HEK293 (cell line): ENCODE measurements around the gene LIN7C.

Source experiments
- CTCF ChIA-PET: fragments of 350-600 bp; formaldehyde crosslinking; extraction: SDS; loops from one replicate; lab custom pipeline; 2021; ENCODE audit warnings: antibody characterized with exemption; lab: Yijun Ruan, JAX
- POLR2A ChIA-PET: fragments of 300-600 bp; formaldehyde crosslinking; extraction: SDS; loops from one replicate; lab custom pipeline; 2020; ENCODE audit warnings: antibody characterized with exemption, inconsistent platforms; lab: Yijun Ruan, JAX
- H3K27ac ChIP-seq: fragments of 200-500 bp; sonication (Bioruptor generic); 2 replicates; pipeline ENCODE4 v1.5.1; 2014; ENCODE audit warnings: low read depth, low read length, control low read depth, inconsistent platforms; ENCODE audit errors: extremely low read depth
- H3K36me3 ChIP-seq, 2 experiments: fragments of 200-500 bp in 1 of 2; sonication (Bioruptor generic) in 1 of 2; 1 replicate in 1 of 2; 2 replicates in 1 of 2; pipeline ENCODE4 v1.5.1; 2014 to 2017; ENCODE audit warnings: inconsistent platforms in 2 of 2, low read length in 2 of 2; ENCODE audit not compliant: control insufficient read depth in 2 of 2, insufficient read depth in 1 of 2
- H3K4me1 ChIP-seq: fragments of 200-500 bp; sonication (Bioruptor generic); 2 replicates; pipeline ENCODE4 v1.5.1; 2014; ENCODE audit warnings: mild to moderate bottlenecking, low read length, inconsistent platforms; ENCODE audit not compliant: control insufficient read depth, insufficient read depth
- H3K4me3 ChIP-seq: 2 replicates; pipeline ENCODE4 v1.5.1; 2011; ENCODE audit warnings: low read depth, mild to moderate bottlenecking, control low read depth, low read length, moderate library complexity
- H3K9me3 ChIP-seq: fragments of 200-500 bp; sonication (Bioruptor generic); 2 replicates; pipeline ENCODE4 v1.5.1; 2014; ENCODE audit warnings: low read depth, low read length, inconsistent platforms; ENCODE audit not compliant: control insufficient read depth, insufficient read depth
- BCL11B ChIP-seq: fragments of 450-650 bp; formaldehyde crosslinking; IDR thresholded peaks from 2 replicates; pipeline ENCODE4 v1.5.1; 2016; ENCODE audit warnings: low read depth, missing biosample characterization, missing genetic modification characterization
- HOXD13 ChIP-seq: sonication (generic); formaldehyde crosslinking; IDR thresholded peaks from 2 replicates; pipeline ENCODE4 v1.8.0; 2022; ENCODE audit warnings: missing genetic modification reagents, borderline replicate concordance
- MYNN ChIP-seq: fragments of 450-650 bp; formaldehyde crosslinking; IDR thresholded peaks from 2 replicates; pipeline ENCODE4 v1.5.1; 2016; ENCODE audit warnings: missing biosample characterization, missing genetic modification characterization, borderline replicate concordance
- PRDM1 ChIP-seq: fragments of 450-650 bp; formaldehyde crosslinking; IDR thresholded peaks from 2 replicates; pipeline ENCODE4; 2016; ENCODE audit warnings: missing biosample characterization, missing genetic modification characterization
- RBAK ChIP-seq: fragments of 450-650 bp; formaldehyde crosslinking; IDR thresholded peaks from 2 replicates; pipeline ENCODE4 v1.5.1; 2016; ENCODE audit warnings: missing biosample characterization, missing genetic modification characterization
- SCRT1 ChIP-seq: fragments of 450-650 bp; formaldehyde crosslinking; IDR thresholded peaks from 2 replicates; pipeline ENCODE4 v1.5.1; 2016; ENCODE audit warnings: missing biosample characterization, missing genetic modification characterization, borderline replicate concordance
- SCRT2 ChIP-seq: fragments of 450-650 bp; formaldehyde crosslinking; IDR thresholded peaks from 2 replicates; pipeline ENCODE4 v1.5.1; 2016; ENCODE audit warnings: missing biosample characterization, missing genetic modification characterization
- YY1 ChIP-seq: fragments of 450-650 bp; formaldehyde crosslinking; IDR thresholded peaks from 2 replicates; pipeline ENCODE4 v1.5.1; 2018; ENCODE audit warnings: missing biosample characterization, missing genetic modification characterization
- YY2 ChIP-seq: fragments of 450-650 bp; formaldehyde crosslinking; IDR thresholded peaks from 2 replicates; pipeline ENCODE4 v1.5.1; 2016; ENCODE audit warnings: missing biosample characterization, missing genetic modification characterization
- ZBTB1 ChIP-seq: fragments of 450-650 bp; formaldehyde crosslinking; IDR thresholded peaks from 2 replicates; pipeline ENCODE4 v1.5.1; 2016; ENCODE audit warnings: missing biosample characterization, missing genetic modification characterization
- ZBTB44 ChIP-seq: fragments of 450-650 bp; IDR thresholded peaks from 2 replicates; pipeline ENCODE4 v1.5.1; 2018; ENCODE audit warnings: missing biosample characterization, mild to moderate bottlenecking, missing genetic modification characterization
- ZBTB49 ChIP-seq: fragments of 450-650 bp; formaldehyde crosslinking; IDR thresholded peaks from 2 replicates; pipeline ENCODE4 v1.5.1; 2016; ENCODE audit warnings: missing biosample characterization, missing genetic modification characterization, low read depth
- ZFP37 ChIP-seq: fragments of 450-650 bp; formaldehyde crosslinking; IDR thresholded peaks from 2 replicates; pipeline ENCODE4 v1.5.1; 2016; ENCODE audit warnings: missing biosample characterization, missing genetic modification characterization
- ZNF114 ChIP-seq: fragments of 450-650 bp; formaldehyde crosslinking; IDR thresholded peaks from 2 replicates; pipeline ENCODE4 v1.5.0; 2017; ENCODE audit warnings: missing biosample characterization, missing genetic modification characterization
- ZNF184 ChIP-seq: fragments of 450-650 bp; IDR thresholded peaks from 2 replicates; pipeline ENCODE4 v1.5.1; 2018; ENCODE audit warnings: missing biosample characterization, mild to moderate bottlenecking, missing genetic modification characterization
- ZNF2 ChIP-seq: fragments of 450-650 bp; formaldehyde crosslinking; IDR thresholded peaks from 2 replicates; pipeline ENCODE4 v1.5.1; 2016; ENCODE audit warnings: missing biosample characterization, missing genetic modification characterization
- ZNF280C ChIP-seq: fragments of 450-650 bp; formaldehyde crosslinking; IDR thresholded peaks from 2 replicates; pipeline ENCODE4 v1.5.1; 2016; ENCODE audit warnings: missing biosample characterization, missing genetic modification characterization
- ZNF280D ChIP-seq: fragments of 450-650 bp; formaldehyde crosslinking; IDR thresholded peaks from 2 replicates; pipeline ENCODE4 v1.5.1; 2016; ENCODE audit warnings: missing biosample characterization, missing genetic modification characterization
- ZNF324 ChIP-seq: fragments of 450-650 bp; formaldehyde crosslinking; IDR thresholded peaks from 2 replicates; pipeline ENCODE4 v1.5.1; 2016; ENCODE audit warnings: missing biosample characterization, missing genetic modification characterization
- ZNF341 ChIP-seq: fragments of 450-650 bp; formaldehyde crosslinking; IDR thresholded peaks from 2 replicates; pipeline ENCODE4; 2016; ENCODE audit warnings: low read depth, missing biosample characterization, missing genetic modification characterization
- ZNF354C ChIP-seq: fragments of 450-650 bp; formaldehyde crosslinking; IDR thresholded peaks from 2 replicates; pipeline ENCODE4 v1.5.1; 2016; ENCODE audit warnings: missing biosample characterization, missing genetic modification characterization, low read depth, borderline replicate concordance
- ZNF394 ChIP-seq: fragments of 450-650 bp; formaldehyde crosslinking; IDR thresholded peaks from 2 replicates; pipeline ENCODE4 v1.5.1; 2016; ENCODE audit warnings: missing biosample characterization, missing genetic modification characterization, mild to moderate bottlenecking, moderate library complexity, borderline replicate concordance
- ZNF433 ChIP-seq: fragments of 450-650 bp; formaldehyde crosslinking; IDR thresholded peaks from 2 replicates; pipeline ENCODE4 v1.5.1; 2016; ENCODE audit warnings: missing biosample characterization, missing genetic modification characterization, low read depth
- ZNF529 ChIP-seq: fragments of 450-650 bp; formaldehyde crosslinking; IDR thresholded peaks from 2 replicates; pipeline ENCODE4 v1.5.1; 2017; ENCODE audit warnings: missing genetic modification characterization, missing biosample characterization; ENCODE audit not compliant: insufficient replicate concordance
- ZNF561 ChIP-seq: fragments of 450-650 bp; IDR thresholded peaks from 2 replicates; pipeline ENCODE4 v1.5.1; 2018; ENCODE audit warnings: missing biosample characterization, missing genetic modification characterization, borderline replicate concordance
- ZNF596 ChIP-seq: fragments of 450-650 bp; IDR thresholded peaks from 2 replicates; pipeline ENCODE4 v1.5.0; 2018; ENCODE audit warnings: missing biosample characterization, mild to moderate bottlenecking, missing genetic modification characterization, moderate library complexity
- ZNF610 ChIP-seq: fragments of 450-650 bp; formaldehyde crosslinking; IDR thresholded peaks from 2 replicates; pipeline ENCODE4 v1.5.1; 2016; ENCODE audit warnings: missing biosample characterization, missing genetic modification characterization, borderline replicate concordance
- ZNF785 ChIP-seq: fragments of 450-650 bp; formaldehyde crosslinking; IDR thresholded peaks from 2 replicates; pipeline ENCODE4 v1.5.1; 2016; ENCODE audit warnings: missing biosample characterization, missing genetic modification characterization

Gene LIN7C

GRCh38 chr11:27468209-27468994, 38.2 kb downstream of the LIN7C start (continued):
- TF ChIP-seq ZNF280D (tag by site-specific recombination) (no peak), ZFP37 (no peak), ZBTB44 (no peak), ZBTB49 (no peak), ZNF785 (tag by site-specific recombination) (no peak), YY2 (tag by site-specific recombination) (no peak), ZNF433 (tag by site-specific recombination) (no peak), SCRT1 (tag by site-specific recombination) (0 out of 2 replicates have a peak, but pooled peaks have one; percentile 26), RBAK (no peak), SCRT2 (tag by site-specific recombination) (peak; percentile 89), YY1 (tag by site-specific recombination) (no peak)

- CTCF ChIA-PET = no interaction called here
These were observed 39.2 kb downstream of the LIN7C start for GRCh38 chr11:27467181-27467913.

More at GRCh38 chr11:27467181-27467913, 39.2 kb downstream of the LIN7C start:
- peaks cover 7% of the 10 kb centered on the region; the same call in 1 of the 2 replicates for H3K4me1 ChIP-seq
- H3K36me3 ChIP-seq = no peaks in the 10 kb centered on the region
- H3K9me3 ChIP-seq = no peaks in the 10 kb centered on the region
- no peak overlapping the region for H3K4me3 ChIP-seq
- POLR2A ChIA-PET = no interaction called here
- TF ChIP-seq HOXD13 (CRISPR knock-in tag) (no peak), ZNF394 (tag by site-specific recombination) (no peak), ZNF354C (tag by site-specific recombination) (no peak), ZNF529 (tag by site-specific recombination) (no peak), ZNF561 (tag by site-specific recombination) (no peak), ZBTB1 (tag by site-specific recombination) (no peak), ZNF2 (tag by site-specific recombination) (no peak), ZNF280C (no peak), PRDM1 (no peak), YY2 (tag by site-specific recombination) (no peak), BCL11B (tag by site-specific recombination) (no peak), ZNF324 (tag by site-specific recombination) (no peak), ZNF610 (tag by site-specific recombination) (no peak), ZNF114 (tag by site-specific recombination) (no peak), ZNF341 (no peak), ZNF184 (no peak), MYNN (no peak), ZNF596 (tag by site-specific recombination) (no peak)
- no peak overlapping the region for H3K27ac ChIP-seq
